Hepatocyte (in vitro differentiated cells): Measurements from ENCODE around the gene PCDHGB3. TPM values are rescaled to one million over a fixed set of nuclear protein-coding genes. Genes with fewer than 3 reads are reported as not detected.
"Not testable (repeated sequence)": the region's sequence is repeated elsewhere in the genome, so short reads cannot be mapped to it uniquely, and the experiment has no call there.

Source experiments
- DNase-seq: peaks from one replicate; pipeline ENCODE4 v3.0.0-alpha.2; 2016; ENCODE audit warnings: low spot score
- H2AFZ ChIP-seq: fragments of 200-600 bp; sonication (generic); 2 replicates; pipeline ENCODE4 v1.6.0; 2016; ENCODE audit warnings: antibody characterized with exemption, mild to moderate bottlenecking
- H3K27ac ChIP-seq: fragments of 200-600 bp; sonication (generic); 2 replicates; pipeline ENCODE4 v1.5.1; 2016; ENCODE audit warnings: mild to moderate bottlenecking
- H3K27me3 ChIP-seq: fragments of 200-600 bp; sonication (generic); 2 replicates; pipeline ENCODE4 v1.6.1; 2016
- H3K36me3 ChIP-seq: fragments of 200-600 bp; sonication (generic); replicated peaks from 2 replicates; pipeline ENCODE4 v1.5.1; 2016; ENCODE audit warnings: low read depth; ENCODE audit not compliant: insufficient read depth
- H3K4me1 ChIP-seq: fragments of 200-600 bp; sonication (generic); 2 replicates; pipeline ENCODE4 v1.5.1; 2016; ENCODE audit warnings: mild to moderate bottlenecking, moderate library complexity; ENCODE audit not compliant: insufficient read depth
- H3K4me2 ChIP-seq: fragments of 200-600 bp; sonication (generic); 2 replicates; pipeline ENCODE4 v1.6.0; 2016
- H3K4me3 ChIP-seq: fragments of 200-600 bp; sonication (generic); 2 replicates; pipeline ENCODE4 v1.5.1; 2016; ENCODE audit warnings: mild to moderate bottlenecking
- H3K79me2 ChIP-seq: fragments of 200-600 bp; sonication (generic); 2 replicates; pipeline ENCODE4 v1.6.0; 2017; ENCODE audit warnings: mild to moderate bottlenecking
- H3K9me2 ChIP-seq: fragments of 200-600 bp; sonication (generic); replicated peaks from 2 replicates; pipeline ENCODE4 v1.6.0; 2017; ENCODE audit warnings: mild to moderate bottlenecking; ENCODE audit not compliant: insufficient read depth
- H3K9me3 ChIP-seq: fragments of 200-600 bp; sonication (generic); 2 replicates; pipeline ENCODE4 v1.5.1; 2016; ENCODE audit warnings: low read depth, mild to moderate bottlenecking
- H4K20me1 ChIP-seq: fragments of 200-600 bp; sonication (generic); 2 replicates; pipeline ENCODE4 v1.6.0; 2016; ENCODE audit warnings: mild to moderate bottlenecking; ENCODE audit not compliant: insufficient read depth, poor library complexity, severe bottlenecking
- EZH2 ChIP-seq: fragments of 200-600 bp; sonication (generic); IDR thresholded peaks from 2 replicates; pipeline ENCODE4 v1.6.1; 2016; ENCODE audit warnings: antibody characterized with exemption, mild to moderate bottlenecking, borderline replicate concordance
- EZH2phosphoT487 ChIP-seq: fragments of 200-600 bp; sonication (generic); IDR thresholded peaks from one replicate; pipeline ENCODE4 v1.6.1; 2018; ENCODE audit warnings: antibody characterized with exemption, mild to moderate bottlenecking, low read depth, moderate library complexity; ENCODE audit not compliant: unreplicated experiment, severe bottlenecking
- WGBS: methylation state at CpG from one replicate; pipeline ENCODE4 v1.1.6; 2016; ENCODE audit warnings: low lambda C conversion rate; ENCODE audit errors: missing lambda C conversion rate; 5-methylcytosine and 5-hydroxymethylcytosine counted together
- polyA plus RNA-seq: library from polyadenylated mRNA; unstranded; fragments of >200 nt; fragmentation: Nextera tagmentation; extraction: Ambion mirVana; gene quantifications from 2 replicates; pipeline ENCODE4 v1.2.1, GENCODE V29; 2016
- total RNA-seq: library from RNA; depleted of rRNA; stranded (reverse); fragments of >200 nt; gene quantifications from 2 replicates; pipeline ENCODE4 v1.2.3, GENCODE V29; 2014
- TF ChIP-seq, protein P1 (sequence below): fragments of 200-600 bp; sonication (generic); IDR thresholded peaks from 2 replicates; pipeline ENCODE4 v1.5.1; 2016; ENCODE audit warnings: antibody characterized with exemption, mild to moderate bottlenecking; ENCODE audit not compliant: poor library complexity

The PCDHGB3 gene
- total and polyA plus RNA-seq, 2 experiments from 2014 or later: not detected

DNA sequence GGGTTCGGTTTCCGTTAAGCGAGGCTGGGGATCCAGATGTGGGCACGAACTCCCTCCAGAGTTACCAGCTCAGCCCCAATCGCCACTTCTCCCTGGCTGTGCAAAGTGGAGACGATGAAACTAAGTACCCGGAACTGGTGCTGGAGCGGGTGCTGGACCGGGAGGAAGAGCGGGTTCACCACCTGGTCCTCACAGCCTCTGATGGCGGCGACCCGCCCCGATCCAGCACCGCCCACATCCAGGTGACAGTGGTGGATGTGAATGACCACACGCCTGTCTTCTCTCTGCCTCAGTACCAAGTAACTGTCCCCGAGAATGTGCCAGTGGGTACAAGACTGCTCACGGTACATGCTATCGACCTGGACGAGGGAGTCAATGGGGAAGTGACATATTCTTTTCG lies 13.3 kb downstream of the PCDHGB3 start:
- H3K27me3 ChIP-seq: no peaks in the 10 kb centered on the region
- DNase-seq: no peak
- peaks cover 1% of the 10 kb centered on the region for H3K9me3 ChIP-seq
- H3K36me3 ChIP-seq: no peaks in the 10 kb centered on the region
- TF ChIP-seq, protein P1, sequence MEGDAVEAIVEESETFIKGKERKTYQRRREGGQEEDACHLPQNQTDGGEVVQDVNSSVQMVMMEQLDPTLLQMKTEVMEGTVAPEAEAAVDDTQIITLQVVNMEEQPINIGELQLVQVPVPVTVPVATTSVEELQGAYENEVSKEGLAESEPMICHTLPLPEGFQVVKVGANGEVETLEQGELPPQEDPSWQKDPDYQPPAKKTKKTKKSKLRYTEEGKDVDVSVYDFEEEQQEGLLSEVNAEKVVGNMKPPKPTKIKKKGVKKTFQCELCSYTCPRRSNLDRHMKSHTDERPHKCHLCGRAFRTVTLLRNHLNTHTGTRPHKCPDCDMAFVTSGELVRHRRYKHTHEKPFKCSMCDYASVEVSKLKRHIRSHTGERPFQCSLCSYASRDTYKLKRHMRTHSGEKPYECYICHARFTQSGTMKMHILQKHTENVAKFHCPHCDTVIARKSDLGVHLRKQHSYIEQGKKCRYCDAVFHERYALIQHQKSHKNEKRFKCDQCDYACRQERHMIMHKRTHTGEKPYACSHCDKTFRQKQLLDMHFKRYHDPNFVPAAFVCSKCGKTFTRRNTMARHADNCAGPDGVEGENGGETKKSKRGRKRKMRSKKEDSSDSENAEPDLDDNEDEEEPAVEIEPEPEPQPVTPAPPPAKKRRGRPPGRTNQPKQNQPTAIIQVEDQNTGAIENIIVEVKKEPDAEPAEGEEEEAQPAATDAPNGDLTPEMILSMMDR: no peak
- TF ChIP-seq EZH2phosphoT487 (no peak), EZH2 (no peak)
- 96% methylated on average over 21 of the region's 21 CpGs for WGBS
- H3K9me2 ChIP-seq: no peaks in the 10 kb centered on the region
- no peak overlapping the region for H3K4me3 ChIP-seq
- H2AFZ ChIP-seq: no peak overlapping the region
- no peaks in the 10 kb centered on the region for H3K79me2 ChIP-seq
- H3K4me2 ChIP-seq: no peak overlapping the region
- H4K20me1 ChIP-seq: no peaks in the 10 kb centered on the region
- no peak overlapping the region for H3K27ac ChIP-seq
- H3K4me1 ChIP-seq: no peaks in the 10 kb centered on the region

DNA sequence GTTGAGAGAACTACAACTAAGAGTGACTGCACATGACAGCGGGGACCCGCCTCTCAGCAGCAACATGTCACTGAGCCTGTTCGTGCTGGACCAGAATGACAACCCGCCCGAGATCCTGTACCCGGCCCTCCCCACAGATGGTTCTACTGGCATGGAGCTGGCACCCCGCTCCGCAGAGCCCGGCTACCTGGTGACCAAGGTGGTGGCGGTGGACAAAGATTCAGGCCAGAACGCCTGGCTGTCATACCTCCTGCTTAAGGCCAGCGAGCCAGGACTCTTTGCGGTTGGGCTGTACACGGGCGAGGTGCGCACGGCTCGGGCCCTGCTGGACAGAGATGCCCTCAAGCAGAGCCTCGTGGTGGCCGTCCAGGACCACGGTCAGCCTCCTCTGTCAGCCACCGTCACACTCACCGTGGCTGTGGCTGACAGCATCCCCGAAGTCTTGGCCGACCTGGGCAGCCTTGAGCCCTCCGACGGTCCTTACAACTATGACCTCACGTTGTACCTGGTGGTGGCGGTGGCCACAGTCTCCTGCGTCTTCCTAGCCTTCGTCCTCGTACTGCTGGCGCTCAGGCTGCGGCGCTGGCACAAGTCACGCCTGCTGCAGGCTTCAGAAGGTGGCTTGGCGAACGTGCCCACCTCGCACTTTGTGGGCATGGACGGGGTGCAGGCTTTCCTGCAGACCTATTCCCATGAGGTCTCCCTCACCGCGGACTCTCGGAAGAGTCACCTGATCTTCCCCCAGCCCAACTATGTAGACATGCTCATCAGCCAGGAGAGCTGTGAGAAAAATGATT lies 14.6 kb downstream of the PCDHGB3 start:
- Histone ChIP-seq H3K79me2 (no peaks in the 10 kb centered on the region), H3K4me2 (no peak overlapping the region), H4K20me1 (no peaks in the 10 kb centered on the region), H3K4me1 (no peaks in the 10 kb centered on the region), H3K4me3 (no peak overlapping the region), H3K27ac (no peak overlapping the region), H3K27me3 (no peaks in the 10 kb centered on the region), H3K36me3 (no peaks in the 10 kb centered on the region), H3K9me2 (no peaks in the 10 kb centered on the region), H3K9me3 (peaks cover 12% of the 10 kb centered on the region), H2AFZ (no peak overlapping the region)
- 94% methylated on average over 40 of the region's 43 CpGs for WGBS
- DNase-seq: no peak
- TF ChIP-seq EZH2 (no peak), EZH2phosphoT487 (no peak)
- TF ChIP-seq, protein P1: no peak

DNA sequence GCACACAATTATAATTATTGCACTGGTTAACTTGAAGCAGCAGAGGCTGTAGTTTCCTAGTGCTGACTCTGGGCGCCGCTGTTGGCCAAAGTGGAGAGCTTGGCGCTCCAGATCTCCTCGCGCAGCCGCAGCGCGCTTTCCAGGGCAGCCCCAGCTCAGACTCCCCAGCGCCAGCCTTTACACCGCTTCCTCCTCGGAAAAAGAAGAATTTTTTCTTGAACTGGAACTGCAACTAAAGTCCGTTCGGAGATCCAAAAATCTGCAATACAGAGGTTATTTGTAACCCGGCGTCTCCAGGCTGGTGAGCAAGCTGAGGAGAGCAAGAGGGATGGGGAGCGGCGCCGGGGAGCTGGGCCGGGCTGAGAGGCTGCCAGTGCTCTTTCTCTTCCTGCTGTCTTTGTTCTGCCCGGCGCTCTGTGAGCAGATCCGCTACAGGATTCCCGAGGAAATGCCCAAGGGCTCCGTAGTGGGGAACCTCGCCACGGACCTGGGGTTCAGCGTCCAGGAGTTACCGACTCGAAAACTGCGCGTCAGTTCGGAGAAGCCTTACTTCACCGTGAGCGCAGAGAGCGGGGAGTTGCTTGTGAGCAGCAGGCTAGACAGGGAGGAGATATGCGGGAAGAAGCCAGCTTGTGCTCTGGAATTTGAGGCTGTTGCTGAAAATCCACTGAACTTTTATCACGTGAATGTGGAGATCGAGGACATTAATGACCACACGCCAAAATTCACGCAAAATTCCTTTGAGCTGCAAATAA lies 17.7 kb downstream of the PCDHGB3 start, which contains the start of gene PCDHGB4:
Gene PCDHGB4 (plus strand): TSS at position 142 of the 755 bp plus-strand sequence. CDS start 187 bp downstream, at position 329.
- peak; percentile 63 for DNase-seq
- peak within 1 kb of the TSS; percentile 69 for H3K4me2 ChIP-seq
- not testable (repeated sequence) for H2AFZ ChIP-seq, H3K4me1 ChIP-seq, H3K36me3 ChIP-seq, H4K20me1 ChIP-seq, H3K9me2 ChIP-seq, H3K79me2 ChIP-seq, H3K27me3 ChIP-seq, H3K4me3 ChIP-seq
- TF ChIP-seq, protein P1: peak; percentile 62
- H3K27ac ChIP-seq: peak within 1 kb of the TSS; percentile 82
- 29% methylated on average over 22 of the region's 40 CpGs for WGBS
- peaks cover 28% of the 10 kb centered on the region for H3K9me3 ChIP-seq
